Left lung (tissue), 10 donors: ENCODE measurements around the gene ADAMTS17. TPM values are rescaled to one million over a fixed set of nuclear protein-coding genes. Genes with fewer than 3 reads are reported as not detected.

Experiments used
- ATAC-seq: fragments of 200-7000 bp; cut with Tn5 transposase; one replicate; pipeline ENCODE4 v1.9.1; 2020; ENCODE audit warnings: moderate library complexity
- DNase-seq, 4 donors: peaks; one replicate each; pipeline ENCODE4 v3.0.0-alpha.2; 2013 to 2020
- H3K27ac ChIP-seq, 2 donors: fragments of 200-600 bp; sonication (generic) in 1 of 2; one replicate each; pipeline versions ENCODE4 v1.5.0 to v1.8.0; 2020 to 2021
- H3K27me3 ChIP-seq, 2 donors: fragments of 200-600 bp; sonication (generic) in 1 of 2; one replicate each; pipeline versions ENCODE4 v1.5.0 to v1.8.0; 2020 to 2021
- H3K36me3 ChIP-seq, 2 donors: fragments of 200-600 bp; sonication (generic) in 1 of 2; one replicate each; pipeline versions ENCODE4 v1.5.0 to v1.8.0; 2020 to 2021
- H3K4me1 ChIP-seq, 2 donors: fragments of 200-600 bp; one replicate each; pipeline ENCODE4 v1.8.0; 2021
- H3K4me3 ChIP-seq, 2 donors: fragments of 200-600 bp; sonication (generic) in 1 of 2; one replicate each; pipeline versions ENCODE4 v1.5.0 to v1.8.0; 2020 to 2021; ENCODE audit warnings: mild to moderate bottlenecking in 1 of 2
- H3K9me3 ChIP-seq, 2 donors: fragments of 200-600 bp; sonication (generic) in 1 of 2; one replicate each; pipeline versions ENCODE4 v1.5.0 to v1.8.0; 2020 to 2021
- intact Hi-C, 2 donors: fragments of 100-400 bp; cut with DNase I; formaldehyde crosslinking; loops; one replicate each; pipeline versions ENCODE4 v1.11.2 to v1.14.2; 2022
- polyA plus RNA-seq, 6 donors: library from polyadenylated mRNA; unstranded; fragments of 120-200 nt; gene quantifications; one replicate each; pipeline ENCODE4 v1.2.1, GENCODE V29; 2013; ENCODE audit not compliant: insufficient read length in 6 of 6
- total RNA-seq, 2 donors: library from RNA; stranded (reverse); fragmentation: NEBNext Ultra II Directional; extraction: Animal tissue kit (Norgen Biotek cat#: 25700); gene quantifications; one replicate each; pipeline ENCODE4 v1.2.1, GENCODE V29; 2021
- TF ChIP-seq, protein P1 (sequence below), 2 donors: fragments of 200-600 bp; sonication (generic) in 1 of 2; IDR thresholded peaks; one replicate each; pipeline versions ENCODE4 v1.5.0 to v1.8.0; 2021; ENCODE audit warnings: antibody characterized with exemption in 2 of 2
- donor health status: DM: no; HTN: yes; CAD: no.
- donor health status: DM: no; HTN: no; CAD: no.

The ADAMTS17 gene
- total and polyA plus RNA-seq, 8 donors = 2.0 to 3.9 (median 3.4) TPM

DNA sequence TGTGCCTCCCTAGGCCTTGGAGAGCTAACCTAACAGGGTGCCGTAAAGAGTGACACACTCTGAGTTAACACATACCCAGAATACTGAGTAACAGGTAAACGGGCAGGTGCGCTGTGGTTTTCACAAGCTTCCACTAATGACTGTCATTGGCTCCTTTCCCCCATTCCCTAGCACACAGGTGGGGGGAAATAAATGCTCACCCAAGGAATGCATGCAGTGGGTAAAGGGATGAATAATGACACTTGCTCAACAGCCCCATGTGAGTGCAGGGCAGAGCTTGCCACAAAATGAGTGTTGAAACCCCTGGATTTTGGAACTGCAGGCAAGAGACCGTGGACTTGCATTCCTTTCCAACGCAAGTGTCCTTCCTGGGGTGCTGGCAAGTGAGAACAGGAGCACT is 57.6 kb downstream of the ADAMTS17 start:
- peaks cover 0 to 15% of the 10 kb centered on the region in 2 donors for H3K9me3 ChIP-seq
- intact Hi-C loops = no loop called here
- ATAC-seq (no peak), DNase-seq (no peak)
- H3K27ac ChIP-seq = no peak overlapping the region
- H3K36me3 ChIP-seq = no peaks in the 10 kb centered on the region
- H3K4me1 ChIP-seq = no peaks in the 10 kb centered on the region
- TF ChIP-seq, protein P1, sequence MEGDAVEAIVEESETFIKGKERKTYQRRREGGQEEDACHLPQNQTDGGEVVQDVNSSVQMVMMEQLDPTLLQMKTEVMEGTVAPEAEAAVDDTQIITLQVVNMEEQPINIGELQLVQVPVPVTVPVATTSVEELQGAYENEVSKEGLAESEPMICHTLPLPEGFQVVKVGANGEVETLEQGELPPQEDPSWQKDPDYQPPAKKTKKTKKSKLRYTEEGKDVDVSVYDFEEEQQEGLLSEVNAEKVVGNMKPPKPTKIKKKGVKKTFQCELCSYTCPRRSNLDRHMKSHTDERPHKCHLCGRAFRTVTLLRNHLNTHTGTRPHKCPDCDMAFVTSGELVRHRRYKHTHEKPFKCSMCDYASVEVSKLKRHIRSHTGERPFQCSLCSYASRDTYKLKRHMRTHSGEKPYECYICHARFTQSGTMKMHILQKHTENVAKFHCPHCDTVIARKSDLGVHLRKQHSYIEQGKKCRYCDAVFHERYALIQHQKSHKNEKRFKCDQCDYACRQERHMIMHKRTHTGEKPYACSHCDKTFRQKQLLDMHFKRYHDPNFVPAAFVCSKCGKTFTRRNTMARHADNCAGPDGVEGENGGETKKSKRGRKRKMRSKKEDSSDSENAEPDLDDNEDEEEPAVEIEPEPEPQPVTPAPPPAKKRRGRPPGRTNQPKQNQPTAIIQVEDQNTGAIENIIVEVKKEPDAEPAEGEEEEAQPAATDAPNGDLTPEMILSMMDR (IDR thresholded peaks at IDR 0.05) = no peak
- no peaks in the 10 kb centered on the region for H3K27me3 ChIP-seq
- H3K4me3 ChIP-seq = no peak overlapping the region

GRCh38 chr15:100281096-100281917 is 60.5 kb downstream of the ADAMTS17 start:
- H3K4me3 ChIP-seq = no peak overlapping the region
- H3K36me3 ChIP-seq = no peaks in the 10 kb centered on the region
- H3K4me1 ChIP-seq = no peaks in the 10 kb centered on the region
- ATAC-seq = no peak
- H3K27me3 ChIP-seq = peaks cover 0 to 4% of the 10 kb centered on the region in 2 donors
- intact Hi-C loops = no loop called here
- DNase-seq = no peak
- no peaks in the 10 kb centered on the region for H3K9me3 ChIP-seq
- no peak overlapping the region for H3K27ac ChIP-seq
- TF ChIP-seq, protein P1 (IDR thresholded peaks at IDR 0.05) = no peak

DNA sequence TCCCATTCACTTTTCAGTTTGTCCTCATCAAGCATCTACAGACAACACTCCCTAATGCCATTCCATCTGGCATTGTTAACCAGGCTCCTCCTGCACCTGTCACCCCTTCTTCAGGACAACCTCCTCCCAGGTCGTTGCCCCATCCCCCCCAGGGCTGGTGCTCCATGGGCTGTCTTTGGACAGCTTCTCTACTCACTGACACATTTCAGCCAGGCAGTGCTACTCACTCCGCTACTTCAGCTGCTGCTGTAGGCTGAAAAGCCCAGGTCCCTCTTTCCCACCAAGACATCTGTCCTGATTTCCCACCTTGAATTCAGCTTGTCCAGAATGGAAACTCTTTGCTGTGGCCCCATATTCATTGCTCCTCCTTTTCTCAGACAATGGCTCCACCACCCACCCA is 61.9 kb downstream of the ADAMTS17 start:
- intact Hi-C loops = no loop called here
- no peak for ATAC-seq
- peaks cover 0 to 4% of the 10 kb centered on the region in 2 donors for H3K27me3 ChIP-seq
- TF ChIP-seq, protein P1 (IDR thresholded peaks at IDR 0.05) = no peak
- no peak overlapping the region for H3K27ac ChIP-seq
- H3K36me3 ChIP-seq = no peaks in the 10 kb centered on the region
- H3K9me3 ChIP-seq = peaks cover 0 to 3% of the 10 kb centered on the region in 2 donors
- H3K4me1 ChIP-seq = no peaks in the 10 kb centered on the region
- no peak overlapping the region for H3K4me3 ChIP-seq
- DNase-seq = no peak

DNA sequence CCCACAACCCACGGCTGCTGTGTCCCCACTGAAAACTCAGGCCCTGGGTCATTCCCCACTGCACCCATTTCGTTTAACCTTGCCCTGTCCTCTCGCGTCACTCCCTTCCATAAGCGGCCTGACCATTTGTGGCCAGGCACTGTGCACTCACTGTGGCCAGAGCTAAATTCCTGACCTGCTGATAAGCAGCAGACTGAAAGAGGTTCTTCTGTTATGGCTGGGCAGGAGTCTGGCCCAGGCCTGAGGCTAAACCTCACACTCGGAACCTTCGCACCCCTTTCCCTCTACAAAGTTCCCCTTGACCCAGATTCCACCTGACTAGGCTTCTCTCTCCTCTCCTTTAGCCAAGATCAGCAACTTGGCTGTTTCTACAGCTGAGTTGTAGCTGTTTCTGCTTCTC is 62.3 kb downstream of the ADAMTS17 start:
- intact Hi-C loops = no loop called here
- H3K4me1 ChIP-seq = no peaks in the 10 kb centered on the region
- H3K9me3 ChIP-seq = peaks cover 0 to 3% of the 10 kb centered on the region in 2 donors
- no peaks in the 10 kb centered on the region for H3K36me3 ChIP-seq
- H3K27ac ChIP-seq = no peak overlapping the region
- TF ChIP-seq, protein P1 (IDR thresholded peaks at IDR 0.05) = no peak
- DNase-seq (no peak), ATAC-seq (no peak)
- peaks cover 0 to 4% of the 10 kb centered on the region in 2 donors for H3K27me3 ChIP-seq
- no peak overlapping the region for H3K4me3 ChIP-seq

GRCh38 chr15:100278596-100279380 is 63.0 kb downstream of the ADAMTS17 start:
- Histone ChIP-seq H3K9me3 (peaks cover 0 to 6% of the 10 kb centered on the region in 2 donors), H3K4me1 (no peaks in the 10 kb centered on the region), H3K4me3 (no peak overlapping the region), H3K27me3 (peaks cover 0 to 4% of the 10 kb centered on the region in 2 donors), H3K36me3 (no peaks in the 10 kb centered on the region), H3K27ac (no peak overlapping the region)
- DNase-seq (no peak), ATAC-seq (no peak)
- TF ChIP-seq, protein P1 (IDR thresholded peaks at IDR 0.05) = no peak
- intact Hi-C loops = no loop called here
